PC-9 (cell line): ENCODE data around the gene C17orf107.

Source experiments
- CTCF ChIP-seq: fragments of 200-600 bp; sonication (generic); conservative IDR thresholded peaks from 2 replicates; pipeline ENCODE4 v1.6.1; 2017; ENCODE audit warnings: mixed run types, antibody characterized with exemption, mild to moderate bottlenecking, moderate library complexity
- EZH2 ChIP-seq: fragments of 200-600 bp; sonication (generic); IDR thresholded peaks from 2 replicates; pipeline ENCODE4 v1.8.0; 2017; ENCODE audit warnings: antibody characterized with exemption, low read depth

- no peak for TF ChIP-seq CTCF
- no peak for TF ChIP-seq EZH2
Measured at GRCh38 chr17:4919511-4920047, 20.2 kb downstream of the C17orf107 start.
